Cardiac muscle cell (in vitro differentiated cells and primary cell): ENCODE measurements around the gene LRRC9. TPM values are rescaled to one million over a fixed set of nuclear protein-coding genes. Genes with fewer than 3 reads are reported as not detected.
"Not testable (repeated sequence)": the region's sequence is repeated elsewhere in the genome, so short reads cannot be mapped to it uniquely, and the experiment has no call there.

Experiments used
- DNase-seq, 2 donors: peaks; one replicate each; pipeline versions ENCODE4 v3.0.0 to v3.0.0-alpha.2; 2010 to 2017; ENCODE audit warnings: low read depth in 1 of 2, low spot score in 1 of 2
- H3K27ac ChIP-seq: fragments of 200-600 bp; sonication (generic); 2 replicates; pipeline ENCODE4 v1.5.1; 2016
- H3K27me3 ChIP-seq: fragments of 200-600 bp; sonication (generic); 2 replicates; pipeline ENCODE4 v1.6.0; 2016; ENCODE audit warnings: control low read depth
- H3K36me3 ChIP-seq: fragments of 200-600 bp; sonication (generic); 2 replicates; pipeline ENCODE4 v1.5.1; 2016; ENCODE audit warnings: control low read depth
- H3K4me1 ChIP-seq: fragments of 200-600 bp; sonication (generic); 2 replicates; pipeline ENCODE4 v1.8.1; 2017; ENCODE audit warnings: low read depth, mild to moderate bottlenecking, mixed run types
- H3K4me3 ChIP-seq: fragments of 200-600 bp; sonication (generic); 2 replicates; pipeline ENCODE4 v1.5.1; 2016; ENCODE audit warnings: mild to moderate bottlenecking
- H3K9me3 ChIP-seq: fragments of 200-600 bp; sonication (generic); 2 replicates; pipeline ENCODE4 v1.5.1; 2017; ENCODE audit warnings: low read depth, mild to moderate bottlenecking, control low read depth
- polyA plus RNA-seq: library from polyadenylated mRNA; unstranded; fragments of >200 nt; fragmentation: Nextera tagmentation; extraction: Ambion mirVana; gene quantifications from 2 replicates; pipeline ENCODE4 v1.2.1, GENCODE V29; 2016
- total RNA-seq: library from RNA; depleted of rRNA; stranded (reverse); fragments of >200 nt; gene quantifications from 2 replicates; pipeline ENCODE4 v1.2.3, GENCODE V29; 2016
- TF ChIP-seq, protein P1 (sequence below): IDR thresholded peaks from 2 replicates; pipeline ENCODE4 v1.5.1; 2012; ENCODE audit warnings: low read depth, mild to moderate bottlenecking, low read length

LRRC9 gene
- total and polyA plus RNA-seq, 2 experiments from 2014 or later = 0.24 to 1.2 TPM

DNA sequence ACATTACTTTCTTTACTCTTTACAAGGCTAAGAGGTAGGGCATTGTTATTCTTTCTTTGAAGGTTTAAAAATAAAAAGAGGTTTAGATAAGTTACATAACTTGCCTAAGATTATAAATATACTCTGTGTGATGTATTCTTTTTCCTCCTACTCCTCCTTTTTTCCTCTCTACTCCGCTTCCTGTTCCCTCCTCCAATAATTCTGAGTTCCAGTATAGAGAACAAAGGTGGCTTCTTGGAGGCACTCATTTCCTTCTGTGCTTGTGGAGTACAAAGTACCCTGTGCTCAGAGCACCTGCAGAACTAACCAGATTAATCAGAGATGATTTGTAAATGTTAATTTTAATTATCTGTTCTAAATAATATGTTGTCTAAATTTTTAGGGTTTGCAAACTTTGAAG is 11.3 kb downstream of the LRRC9 start:
- Histone ChIP-seq H3K27me3 (no peaks in the 10 kb centered on the region), H3K4me1 (no peaks in the 10 kb centered on the region), H3K27ac (no peak overlapping the region), H3K4me3 (no peak overlapping the region), H3K9me3 (no peaks in the 10 kb centered on the region), H3K36me3 (no peaks in the 10 kb centered on the region)
- no peak for DNase-seq
- TF ChIP-seq, protein P1, sequence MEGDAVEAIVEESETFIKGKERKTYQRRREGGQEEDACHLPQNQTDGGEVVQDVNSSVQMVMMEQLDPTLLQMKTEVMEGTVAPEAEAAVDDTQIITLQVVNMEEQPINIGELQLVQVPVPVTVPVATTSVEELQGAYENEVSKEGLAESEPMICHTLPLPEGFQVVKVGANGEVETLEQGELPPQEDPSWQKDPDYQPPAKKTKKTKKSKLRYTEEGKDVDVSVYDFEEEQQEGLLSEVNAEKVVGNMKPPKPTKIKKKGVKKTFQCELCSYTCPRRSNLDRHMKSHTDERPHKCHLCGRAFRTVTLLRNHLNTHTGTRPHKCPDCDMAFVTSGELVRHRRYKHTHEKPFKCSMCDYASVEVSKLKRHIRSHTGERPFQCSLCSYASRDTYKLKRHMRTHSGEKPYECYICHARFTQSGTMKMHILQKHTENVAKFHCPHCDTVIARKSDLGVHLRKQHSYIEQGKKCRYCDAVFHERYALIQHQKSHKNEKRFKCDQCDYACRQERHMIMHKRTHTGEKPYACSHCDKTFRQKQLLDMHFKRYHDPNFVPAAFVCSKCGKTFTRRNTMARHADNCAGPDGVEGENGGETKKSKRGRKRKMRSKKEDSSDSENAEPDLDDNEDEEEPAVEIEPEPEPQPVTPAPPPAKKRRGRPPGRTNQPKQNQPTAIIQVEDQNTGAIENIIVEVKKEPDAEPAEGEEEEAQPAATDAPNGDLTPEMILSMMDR = no peak

GRCh38 chr14:59936145-59936544 is 16.2 kb downstream of the LRRC9 start:
- H3K4me1 ChIP-seq = no peaks in the 10 kb centered on the region
- no peaks in the 10 kb centered on the region for H3K36me3 ChIP-seq
- H3K27me3 ChIP-seq = no peaks in the 10 kb centered on the region
- no peak overlapping the region for H3K27ac ChIP-seq
- no peak for DNase-seq
- H3K4me3 ChIP-seq = no peak overlapping the region
- TF ChIP-seq, protein P1 = no peak
- H3K9me3 ChIP-seq = no peaks in the 10 kb centered on the region

- H3K27me3 ChIP-seq = no peaks in the 10 kb centered on the region
- no peaks in the 10 kb centered on the region for H3K9me3 ChIP-seq
- no peaks in the 10 kb centered on the region for H3K4me1 ChIP-seq
- TF ChIP-seq, protein P1 = no peak
- no peak overlapping the region for H3K4me3 ChIP-seq
- H3K36me3 ChIP-seq = no peaks in the 10 kb centered on the region
- H3K27ac ChIP-seq = no peak overlapping the region
- DNase-seq = no peak
These were observed 19.9 kb downstream of the LRRC9 start for GRCh38 chr14:59939828-59940227.

DNA sequence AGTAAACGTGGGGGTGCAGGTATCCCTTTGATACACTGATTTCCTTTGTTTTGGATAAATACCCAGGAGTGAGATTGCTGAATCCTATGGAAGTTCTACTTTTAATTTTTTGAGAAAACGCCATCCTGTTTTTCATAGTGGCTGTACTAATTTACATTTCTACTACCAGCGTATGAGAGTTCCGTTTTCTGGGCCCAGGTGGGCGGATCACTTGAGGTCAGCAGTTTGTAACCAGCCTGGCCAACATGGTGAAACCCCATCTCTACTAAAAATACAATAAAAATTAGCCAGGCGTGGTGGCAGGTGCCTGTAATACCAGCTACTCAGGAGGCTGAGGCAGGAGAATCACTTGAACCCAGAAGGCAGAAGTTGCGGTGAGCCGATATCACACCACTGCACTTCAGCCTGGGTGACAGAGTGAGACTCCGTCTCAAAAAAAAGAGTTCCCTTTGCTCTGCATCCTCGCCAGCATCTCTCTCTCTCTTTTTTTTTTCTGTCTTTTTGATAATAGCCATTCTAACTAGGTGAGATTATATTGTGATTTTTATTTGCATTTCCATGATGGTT is 22.4 kb downstream of the LRRC9 start:
- not testable (repeated sequence) for H3K27ac ChIP-seq, H3K36me3 ChIP-seq, H3K9me3 ChIP-seq, DNase-seq, H3K4me3 ChIP-seq, H3K4me1 ChIP-seq, H3K27me3 ChIP-seq

DNA sequence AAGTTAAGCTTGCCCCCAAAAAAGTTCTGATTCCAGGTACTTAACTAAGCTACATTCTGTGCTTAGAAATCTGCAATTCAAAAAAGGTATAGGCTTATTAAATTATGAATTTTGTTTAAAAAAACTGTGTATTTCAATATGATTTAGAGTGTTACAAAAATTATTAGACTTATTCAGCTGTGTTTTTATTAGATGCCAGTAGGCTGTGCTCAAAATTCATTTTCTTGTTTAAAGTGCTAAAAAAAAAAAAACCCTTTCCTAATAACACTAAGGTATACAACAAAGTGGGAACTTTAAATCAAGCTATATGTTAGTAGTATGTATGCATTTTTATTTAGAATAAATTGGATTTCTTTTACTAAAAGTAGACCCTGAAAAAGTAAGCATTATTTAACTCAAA is 25.0 kb downstream of the LRRC9 start:
- TF ChIP-seq, protein P1 = no peak
- Histone ChIP-seq H3K9me3 (no peaks in the 10 kb centered on the region), H3K36me3 (no peaks in the 10 kb centered on the region), H3K27me3 (no peaks in the 10 kb centered on the region), H3K27ac (no peak overlapping the region), H3K4me3 (no peak overlapping the region), H3K4me1 (no peaks in the 10 kb centered on the region)
- no peak for DNase-seq

DNA sequence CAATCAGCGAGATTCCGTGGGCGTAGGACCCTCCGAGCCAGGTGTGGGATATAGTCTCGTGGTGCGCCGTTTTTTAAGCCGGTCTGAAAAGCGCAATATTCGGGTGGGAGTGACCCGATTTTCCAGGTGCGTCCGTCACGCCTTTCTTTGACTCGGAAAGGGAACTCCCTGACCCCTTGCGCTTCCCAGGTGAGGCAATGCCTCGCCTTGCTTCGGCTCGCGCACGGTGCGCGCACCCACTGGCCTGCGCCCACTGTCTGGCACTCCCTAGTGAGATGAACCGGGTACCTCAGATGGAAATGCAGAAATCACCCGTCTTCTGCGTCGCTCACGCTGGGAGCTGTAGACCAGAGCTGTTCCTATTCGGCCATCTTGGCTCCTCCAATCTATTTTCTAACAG is 32.2 kb downstream of the LRRC9 start:
- H3K36me3 ChIP-seq, DNase-seq, H3K27ac ChIP-seq, H3K27me3 ChIP-seq, H3K4me1 ChIP-seq, H3K9me3 ChIP-seq: not testable (repeated sequence)
- peak overlapping the region; percentile 16 for H3K4me3 ChIP-seq

DNA sequence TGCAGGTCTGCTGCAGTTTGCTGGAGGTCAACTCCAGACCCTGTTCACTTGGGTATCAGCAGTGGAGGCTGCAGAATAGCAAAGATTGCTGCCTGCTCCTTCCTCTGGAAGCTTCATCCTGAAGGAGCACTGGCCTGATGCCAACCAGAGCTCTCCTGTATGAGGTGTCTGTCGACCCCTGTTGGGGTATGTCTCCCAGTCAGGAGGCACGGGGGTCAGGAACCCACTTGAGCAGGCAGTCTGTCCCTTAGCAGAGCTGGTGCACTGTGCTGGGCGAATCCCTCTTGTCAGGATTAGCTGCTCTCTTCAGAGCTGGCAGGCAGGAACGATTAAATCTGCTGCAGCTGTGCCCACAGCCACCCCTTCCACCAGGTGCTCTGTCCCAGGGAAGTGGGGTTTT is 37.9 kb downstream of the LRRC9 start:
- not testable (repeated sequence) for H3K4me1 ChIP-seq, DNase-seq, H3K36me3 ChIP-seq, H3K4me3 ChIP-seq, H3K27ac ChIP-seq, H3K9me3 ChIP-seq, H3K27me3 ChIP-seq
